Activated CD8-positive, alpha-beta memory T cell treated with anti-CD3 and anti-CD28 coated beads for 24 hours (primary cell): ENCODE results near the gene TTLL7.

Source experiments
- DNase-seq: peaks from one replicate; pipeline ENCODE4 v3.0.0-alpha.2; 2020

TTLL7 gene

GRCh38 chr1:83857716-83858115 is 141.2 kb downstream of the TTLL7 start:
- no peak for DNase-seq

- no peak for DNase-seq
Measured at GRCh38 chr1:83857103-83857502, 141.8 kb downstream of the TTLL7 start.

- DNase-seq = no peak
Measured at GRCh38 chr1:83856381-83856780, 142.6 kb downstream of the TTLL7 start.

- no peak for DNase-seq
Measured at GRCh38 chr1:83854456-83854855, 144.5 kb downstream of the TTLL7 start.

GRCh38 chr1:83850834-83851233 is 148.1 kb downstream of the TTLL7 start:
- no peak for DNase-seq

- no peak for DNase-seq
Measured at GRCh38 chr1:83849191-83850061, 149.5 kb downstream of the TTLL7 start.

GRCh38 chr1:83846138-83846537 is 152.8 kb downstream of the TTLL7 start:
- DNase-seq = no peak

GRCh38 chr1:83845437-83846071 is 153.4 kb downstream of the TTLL7 start:
- no peak for DNase-seq

GRCh38 chr1:83844546-83844945 is 154.4 kb downstream of the TTLL7 start:
- no peak for DNase-seq

- DNase-seq = no peak
Measured at GRCh38 chr1:83839566-83840173, 159.3 kb downstream of the TTLL7 start.

GRCh38 chr1:83838573-83838972 is 160.4 kb downstream of the TTLL7 start:
- no peak for DNase-seq

- no peak for DNase-seq
Measured at GRCh38 chr1:83836543-83836942, 162.4 kb downstream of the TTLL7 start.

GRCh38 chr1:83834621-83835264 is 164.2 kb downstream of the TTLL7 start:
- no peak for DNase-seq

GRCh38 chr1:83832194-83832593 is 166.7 kb downstream of the TTLL7 start:
- no peak for DNase-seq

GRCh38 chr1:83829106-83829505 is 169.8 kb downstream of the TTLL7 start:
- no peak for DNase-seq

- DNase-seq = no peak
Measured at GRCh38 chr1:83828456-83828855, 170.5 kb downstream of the TTLL7 start.

- DNase-seq = no peak
Measured at GRCh38 chr1:83827741-83828140, 171.2 kb downstream of the TTLL7 start.

- no peak for DNase-seq
Measured at GRCh38 chr1:83822208-83822607, 176.7 kb downstream of the TTLL7 start.

GRCh38 chr1:83819436-83819835 is 179.5 kb downstream of the TTLL7 start:
- DNase-seq = no peak

- no peak for DNase-seq
Measured at GRCh38 chr1:83818916-83819315, 180.0 kb downstream of the TTLL7 start.

- no peak for DNase-seq
Measured at GRCh38 chr1:83816836-83817235, 182.1 kb downstream of the TTLL7 start.

GRCh38 chr1:83815330-83815729 is 183.6 kb downstream of the TTLL7 start:
- DNase-seq = no peak
